Measurements from ENCODE around the gene TMEM121. TPM values are rescaled to one million over a fixed set of nuclear protein-coding genes. Genes with fewer than 3 reads are reported as not detected.
"Not testable (repeated sequence)": the region's sequence is repeated elsewhere in the genome, so short reads cannot be mapped to it uniquely, and the experiment has no call there.

TMEM121 gene
- total RNA-seq, 1 donor from 2014 or later, result 5.5 TPM

- TF ChIP-seq CTCF (conservative IDR thresholded peaks at IDR 0.05), result no peak
- H3K36me3 Mint-ChIP-seq, result peaks cover 15% of the 10 kb centered on the region
- H3K4me3 Mint-ChIP-seq, result no peak overlapping the region
- no peaks in the 10 kb centered on the region for H3K27me3 Mint-ChIP-seq
- peaks cover 36% of the 10 kb centered on the region for H3K9me3 Mint-ChIP-seq
- H3K27ac Mint-ChIP-seq, result no peak overlapping the region
- no peak for DNase-seq (ENCODE audit: extremely low spot score, unreplicated experiment)
- H3K4me1 Mint-ChIP-seq (ENCODE audit: unreplicated experiment), result no peaks in the 10 kb centered on the region
These were observed 42.7 kb downstream of the TMEM121 start for GRCh38 chr14:105568859-105569766.

- peaks cover 15% of the 10 kb centered on the region for H3K36me3 Mint-ChIP-seq
- no peak for DNase-seq (ENCODE audit: extremely low spot score, unreplicated experiment)
- no peaks in the 10 kb centered on the region for H3K27me3 Mint-ChIP-seq
- no peaks in the 10 kb centered on the region for H3K4me1 Mint-ChIP-seq (ENCODE audit: unreplicated experiment)
- TF ChIP-seq CTCF (conservative IDR thresholded peaks at IDR 0.05), result no peak
- H3K4me3 Mint-ChIP-seq, result no peak overlapping the region
- H3K27ac Mint-ChIP-seq, result no peak overlapping the region
- peaks cover 31% of the 10 kb centered on the region for H3K9me3 Mint-ChIP-seq
These were observed 44.1 kb downstream of the TMEM121 start for GRCh38 chr14:105570482-105570881.

GRCh38 chr14:105571181-105571951 lies 45.0 kb downstream of the TMEM121 start:
- not testable (repeated sequence) for H3K27ac Mint-ChIP-seq; H3K4me1 Mint-ChIP-seq (ENCODE audit: unreplicated experiment); H3K27me3 Mint-ChIP-seq; DNase-seq (ENCODE audit: extremely low spot score, unreplicated experiment); H3K4me3 Mint-ChIP-seq
- peaks cover 34% of the 10 kb centered on the region for H3K9me3 Mint-ChIP-seq
- peaks cover 18% of the 10 kb centered on the region for H3K36me3 Mint-ChIP-seq

GRCh38 chr14:105572063-105572462 lies 45.7 kb downstream of the TMEM121 start:
- H3K4me1 Mint-ChIP-seq (ENCODE audit: unreplicated experiment); DNase-seq (ENCODE audit: extremely low spot score, unreplicated experiment); H3K27me3 Mint-ChIP-seq; H3K27ac Mint-ChIP-seq; H3K4me3 Mint-ChIP-seq: not testable (repeated sequence)
- Mint-ChIP-seq H3K36me3 (peaks cover 24% of the 10 kb centered on the region), H3K9me3 (peaks cover 41% of the 10 kb centered on the region)

- not testable (repeated sequence) for H3K4me3 Mint-ChIP-seq; H3K27ac Mint-ChIP-seq; H3K4me1 Mint-ChIP-seq (ENCODE audit: unreplicated experiment); DNase-seq (ENCODE audit: extremely low spot score, unreplicated experiment); H3K27me3 Mint-ChIP-seq
- H3K36me3 Mint-ChIP-seq, result peaks cover 31% of the 10 kb centered on the region
- peaks cover 43% of the 10 kb centered on the region for H3K9me3 Mint-ChIP-seq
These were observed 47.5 kb downstream of the TMEM121 start for GRCh38 chr14:105573841-105574240.

GRCh38 chr14:105574411-105574810 lies 48.0 kb downstream of the TMEM121 start:
- peaks cover 37% of the 10 kb centered on the region for H3K9me3 Mint-ChIP-seq
- not testable (repeated sequence) for H3K4me3 Mint-ChIP-seq; H3K4me1 Mint-ChIP-seq (ENCODE audit: unreplicated experiment)

GRCh38 chr14:105575016-105575700 lies 48.8 kb downstream of the TMEM121 start:
- peaks cover 19% of the 10 kb centered on the region for H3K36me3 Mint-ChIP-seq
- H3K27ac Mint-ChIP-seq; DNase-seq (ENCODE audit: extremely low spot score, unreplicated experiment); H3K4me3 Mint-ChIP-seq; H3K27me3 Mint-ChIP-seq; H3K4me1 Mint-ChIP-seq (ENCODE audit: unreplicated experiment): not testable (repeated sequence)
- H3K9me3 Mint-ChIP-seq, result peaks cover 30% of the 10 kb centered on the region

More at GRCh38 chr14:105574411-105574810, 48.0 kb downstream of the TMEM121 start:
- DNase-seq (ENCODE audit: extremely low spot score, unreplicated experiment); H3K27me3 Mint-ChIP-seq; H3K27ac Mint-ChIP-seq: not testable (repeated sequence)
- H3K36me3 Mint-ChIP-seq, result peaks cover 26% of the 10 kb centered on the region

Measured in type B pancreatic cell (in vitro differentiated cells).